GM19467 (cell line): ENCODE measurements around the gene GHRH.

Experiments
- ATAC-seq: cut with Tn5 transposase; IDR thresholded peaks from one replicate; pipeline ENCODE4 v1.9.1; 2021; ENCODE audit warnings: mild to moderate bottlenecking, moderate library complexity; ENCODE audit not compliant: unreplicated experiment

Gene GHRH

DNA sequence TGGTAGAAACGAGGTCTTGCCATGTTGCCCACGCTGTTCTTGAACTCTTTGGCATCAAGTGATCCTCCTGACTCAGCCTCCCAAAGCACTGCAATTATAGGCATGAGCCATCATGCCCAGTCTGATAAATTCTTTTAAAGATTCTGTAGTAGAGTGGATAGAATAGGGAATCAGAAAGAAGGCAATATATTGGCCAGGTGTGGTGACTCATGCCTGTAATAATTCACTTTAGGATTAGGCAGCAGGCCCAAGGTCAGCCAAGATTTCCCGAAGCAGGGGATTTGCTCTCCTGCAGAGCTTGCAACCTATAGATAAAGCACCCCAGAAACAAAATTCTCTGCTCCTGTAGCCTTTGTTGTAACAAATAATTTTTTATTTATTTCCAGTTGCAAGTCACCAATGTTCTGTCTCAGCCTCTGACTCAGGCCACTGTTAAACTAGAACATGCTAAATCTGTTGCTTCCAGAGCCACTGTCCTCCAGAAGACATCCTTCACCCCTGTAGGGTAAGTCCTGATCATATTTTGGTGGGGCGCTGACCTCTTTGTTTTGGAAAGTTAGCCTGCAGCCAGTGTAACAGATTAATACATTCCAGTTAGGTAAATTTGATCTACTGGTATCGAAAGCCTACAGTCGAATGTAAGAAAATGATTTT, 51.8 kb downstream of the GHRH start:
- ATAC-seq = no peak

DNA sequence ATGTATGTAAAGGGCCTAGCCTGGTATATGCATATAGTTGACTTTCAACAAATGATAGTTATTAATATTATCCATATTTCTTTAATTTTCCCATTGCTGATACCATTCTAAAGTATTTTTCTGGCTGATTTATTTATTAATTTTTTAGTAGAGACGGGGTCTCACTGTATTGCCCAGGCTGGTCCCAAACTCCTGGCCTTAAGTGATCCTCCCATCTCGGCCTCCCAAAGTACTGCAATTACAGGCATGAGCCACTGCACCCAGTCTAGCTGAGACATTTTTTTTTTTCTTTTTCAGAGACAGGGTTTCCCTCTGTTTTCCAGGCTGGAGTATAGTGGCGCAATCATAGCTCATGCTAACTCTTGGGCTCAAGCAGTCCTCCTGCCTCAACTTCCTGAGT, 52.4 kb downstream of the GHRH start:
- no peak for ATAC-seq

DNA sequence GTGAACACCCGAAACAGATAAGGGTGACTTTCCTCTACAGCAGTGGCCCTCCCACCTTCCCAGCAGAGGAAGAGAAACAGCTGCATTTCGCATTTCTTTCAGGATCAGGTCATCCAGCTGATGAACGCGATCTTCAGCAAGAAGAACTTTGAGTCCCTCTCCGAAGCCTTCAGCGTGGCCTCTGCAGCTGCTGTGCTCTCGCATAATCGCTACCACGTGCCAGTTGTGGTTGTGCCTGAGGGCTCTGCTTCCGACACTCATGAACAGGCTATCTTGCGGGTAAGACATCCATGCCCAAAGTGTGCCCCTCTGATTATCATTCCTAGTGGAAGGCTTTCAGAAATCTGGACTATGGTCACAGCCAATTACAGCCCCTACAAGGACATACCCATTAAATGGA, 54.4 kb downstream of the GHRH start:
- ATAC-seq = no peak

DNA sequence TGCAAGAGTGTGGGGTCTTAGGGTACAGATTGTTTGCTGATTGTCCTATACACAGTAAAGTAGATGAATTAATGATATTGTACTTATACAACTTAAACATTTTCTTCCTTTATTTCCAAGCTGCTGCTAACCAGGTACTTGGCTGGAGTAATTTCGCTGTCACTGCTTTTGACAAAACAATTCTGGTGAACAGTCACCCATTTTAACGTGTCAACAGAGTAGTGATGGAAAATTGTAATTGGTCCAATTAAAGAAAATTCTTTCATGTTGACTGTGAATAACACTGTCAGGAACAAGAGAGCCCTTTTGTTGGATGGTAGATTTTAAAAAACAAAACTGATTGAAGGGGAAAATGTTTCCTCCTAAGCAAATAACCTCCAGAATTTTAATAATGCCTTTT, 55.8 kb downstream of the GHRH start:
- no peak for ATAC-seq

DNA sequence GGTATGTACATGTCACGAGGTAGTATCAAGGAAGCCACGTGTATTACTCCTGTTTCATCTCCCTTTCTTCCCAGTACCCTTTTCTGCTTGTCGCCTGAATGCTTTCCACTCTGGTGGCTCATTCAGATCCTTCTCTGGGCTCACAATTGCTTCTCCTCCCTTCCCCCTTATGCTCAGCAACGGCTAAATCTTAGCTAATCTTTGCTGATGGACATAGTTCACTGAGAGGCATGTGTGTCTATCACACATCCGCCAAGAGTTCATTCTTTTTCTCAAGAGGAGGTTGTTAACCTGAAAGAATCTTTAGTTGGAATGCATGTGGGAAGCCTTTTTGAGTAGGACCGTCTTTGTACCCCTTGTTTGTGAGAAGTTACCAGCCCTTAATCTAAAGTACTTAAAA, 56.5 kb downstream of the GHRH start:
- ATAC-seq = no peak

DNA sequence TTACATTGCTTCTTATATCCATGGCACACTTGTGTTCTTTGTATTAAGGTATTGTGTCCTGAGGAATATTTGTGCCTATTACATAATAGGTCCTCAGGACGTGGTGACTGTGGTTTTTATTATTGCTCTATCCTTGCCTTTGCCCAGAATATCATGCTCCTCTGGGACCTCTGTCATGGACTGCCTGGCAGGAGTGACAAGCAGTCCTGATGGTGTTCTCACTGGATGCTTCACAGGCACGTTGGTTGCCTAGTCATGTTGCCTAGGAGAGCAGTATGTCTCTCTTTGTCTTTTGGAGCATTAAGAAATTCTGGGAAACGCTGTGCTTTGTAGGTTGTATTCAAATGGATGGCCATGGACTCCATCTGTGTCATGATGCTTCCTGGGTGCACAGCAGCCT, 57.6 kb downstream of the GHRH start:
- ATAC-seq = no peak

DNA sequence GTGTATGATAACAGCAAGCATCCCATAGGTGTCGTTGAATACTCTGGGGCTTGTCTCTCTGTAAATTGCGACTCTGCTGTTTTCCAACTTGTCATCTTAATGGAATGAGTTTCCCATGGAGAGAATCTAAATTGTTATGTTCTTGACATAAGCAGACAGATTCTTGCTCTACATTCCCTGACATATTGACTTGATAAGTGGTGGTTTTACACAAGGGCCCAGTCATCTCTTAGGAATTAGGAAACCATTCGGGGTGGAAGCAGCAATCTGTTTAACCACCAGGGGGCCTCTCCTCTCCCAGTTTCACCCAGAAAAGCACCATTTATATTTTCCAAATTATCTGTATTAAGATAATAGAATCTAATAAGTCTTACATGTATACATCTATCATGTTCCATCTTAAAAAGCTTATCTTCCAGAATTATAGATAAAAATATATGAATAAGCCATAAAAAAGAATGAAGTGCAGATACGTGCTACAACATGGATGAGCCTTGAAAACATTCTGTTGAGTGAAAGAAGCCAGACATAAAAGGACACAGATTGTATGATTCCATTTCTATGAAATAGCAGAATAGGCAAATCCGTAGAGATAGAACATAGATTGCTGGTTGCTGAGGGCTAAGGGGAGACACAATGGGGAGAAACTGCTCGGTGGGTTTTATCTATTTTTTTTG, 59.2 kb downstream of the GHRH start:
- no peak for ATAC-seq

DNA sequence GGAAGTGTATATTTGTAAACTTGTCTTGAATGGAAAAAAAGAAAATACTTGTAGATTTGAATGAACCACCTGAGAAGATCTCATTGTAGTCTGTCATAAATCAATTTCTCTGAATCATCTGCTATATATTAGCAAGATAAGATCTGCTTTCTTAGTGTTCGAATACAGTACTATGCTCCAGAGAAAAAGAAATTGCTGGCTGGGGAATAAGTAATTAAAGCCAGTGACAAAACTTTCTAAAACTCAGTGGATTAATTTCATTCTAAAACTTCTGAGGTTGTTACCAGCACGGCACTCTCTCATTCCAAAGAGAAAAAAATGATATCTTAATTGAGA, 59.8 kb downstream of the GHRH start:
- no peak for ATAC-seq
